Large intestine (tissue), 12 donors: ENCODE measurements around the gene HENMT1. TPM values are rescaled to one million over a fixed set of nuclear protein-coding genes. Genes with fewer than 3 reads are reported as not detected.
A peak's percentile ranks its signal among the peaks of the same experiment; 100 is the strongest.
"Not testable (repeated sequence)": the region's sequence is repeated elsewhere in the genome, so short reads cannot be mapped to it uniquely, and the experiment has no call there.

ENCODE experiments used
- DNase-seq, 2 donors: peaks; one replicate each; pipeline versions ENCODE4 v3.0.0 to v3.0.0-alpha.2; 2013
- H3K27ac ChIP-seq: one replicate; pipeline ENCODE4 v1.5.1; 2013; ENCODE audit warnings: low read length
- H3K27me3 ChIP-seq: 2 replicates; pipeline ENCODE4 v1.6.1; 2013; ENCODE audit warnings: low read length; ENCODE audit not compliant: control insufficient read depth, insufficient read depth
- H3K36me3 ChIP-seq: 2 replicates; pipeline ENCODE4 v1.6.1; 2013; ENCODE audit warnings: low read length; ENCODE audit not compliant: control insufficient read depth, insufficient read depth
- H3K4me1 ChIP-seq: one replicate; pipeline ENCODE4 v1.6.1; 2013; ENCODE audit warnings: low read length; ENCODE audit not compliant: control insufficient read depth, insufficient read depth
- H3K4me3 ChIP-seq: one replicate; pipeline ENCODE4 v1.5.1; 2013; ENCODE audit warnings: low read length
- H3K9me3 ChIP-seq: one replicate; pipeline ENCODE4 v1.6.1; 2013; ENCODE audit warnings: mild to moderate bottlenecking, low read depth, low read length, moderate library complexity; ENCODE audit not compliant: control insufficient read depth
- WGBS: methylation state at CpG from one replicate; pipeline ENCODE4 v1.1.5; 2013; ENCODE audit warnings: low lambda C conversion rate; ENCODE audit not compliant: insufficient coverage; 5-methylcytosine and 5-hydroxymethylcytosine counted together
- long read RNA-seq, 11 donors: transcript quantifications; one replicate each; lab custom pipeline, GENCODE V29; 2026
- polyA plus RNA-seq: library from polyadenylated mRNA; unstranded; fragments of 120-200 nt; gene quantifications from one replicate; pipeline ENCODE4 v1.2.1, GENCODE V29; 2013

HENMT1 gene
- polyA plus RNA-seq, result 9.5 TPM
- long read RNA-seq, donor 1, partial matches to known transcripts, result 0 of 2 reads
- long read RNA-seq, donor 1, other reads (novel, unspliced or antisense), result 0 of 2 reads
- long read RNA-seq, donor 2, partial matches to known transcripts, result 398 of 414 reads
- long read RNA-seq, donor 2, other reads (novel, unspliced or antisense), result 10 of 414 reads
- long read RNA-seq, donor 3, result 0 reads
- long read RNA-seq, donor 4, result 0 reads
- long read RNA-seq, donor 5, partial matches to known transcripts, result 0 of 6 reads
- long read RNA-seq, donor 5, other reads (novel, unspliced or antisense), result 0 of 6 reads
- long read RNA-seq, donor 6, partial matches to known transcripts, result 0 of 3 reads
- long read RNA-seq, donor 6, other reads (novel, unspliced or antisense), result 0 of 3 reads
- long read RNA-seq, donor 7, partial matches to known transcripts, result 0 of 3 reads
- long read RNA-seq, donor 7, other reads (novel, unspliced or antisense), result 0 of 3 reads
- long read RNA-seq, donor 8, partial matches to known transcripts, result 0 of 4 reads
- long read RNA-seq, donor 8, other reads (novel, unspliced or antisense), result 0 of 4 reads
- long read RNA-seq, donor 9, partial matches to known transcripts, result 0 of 2 reads
- long read RNA-seq, donor 9, other reads (novel, unspliced or antisense), result 0 of 2 reads
- long read RNA-seq, donor 10, transcript HENMT1-203 (8 exons, 1,696 nt), result major isoform, 5 of 142 reads
- long read RNA-seq, donor 10, partial matches to known transcripts, result 92 of 142 reads
- long read RNA-seq, donor 10, other reads (novel, unspliced or antisense), result 45 of 142 reads
- long read RNA-seq, donor 11, partial matches to known transcripts, result 0 of 2 reads
- long read RNA-seq, donor 11, other reads (novel, unspliced or antisense), result 0 of 2 reads

GRCh38 chr1:108661030-108661609 is at the start of gene HENMT1:
Gene HENMT1, minus strand, starts transcription at chr1:108661093. Its CDS starts 1,209 bp downstream, at chr1:108659884.
- Histone ChIP-seq H3K4me3 (peak within 1 kb of the TSS; percentile 62), H3K4me1 (peaks cover 4% of the 10 kb centered on the region), H3K27ac (peak within 1 kb of the TSS; percentile 71), H3K9me3 (peaks cover 7% of the 10 kb centered on the region), H3K36me3 (no peaks in the 10 kb centered on the region), H3K27me3 (no peaks in the 10 kb centered on the region)
- WGBS, result no CpG with 5 or more reads among the region's 81 CpGs
- peak; percentile 58 to 93 for DNase-seq

- no peaks in the 10 kb centered on the region for H3K36me3 ChIP-seq
- no peaks in the 10 kb centered on the region for H3K9me3 ChIP-seq
- no peak for DNase-seq
- no peak overlapping the region for H3K27ac ChIP-seq
- H3K4me3 ChIP-seq, result no peak overlapping the region
- peaks cover 9% of the 10 kb centered on the region for H3K27me3 ChIP-seq
- H3K4me1 ChIP-seq, result no peaks in the 10 kb centered on the region
- WGBS, result 80% methylated on average over 1 of the region's 7 CpGs
These were observed 48.1 kb upstream of the HENMT1 start for GRCh38 chr1:108708691-108709660.

- DNase-seq, result no peak
- Histone ChIP-seq H3K36me3 (no peaks in the 10 kb centered on the region), H3K4me1 (no peaks in the 10 kb centered on the region), H3K27me3 (peaks cover 5% of the 10 kb centered on the region), H3K27ac (no peak overlapping the region), H3K9me3 (no peaks in the 10 kb centered on the region), H3K4me3 (no peak overlapping the region)
- no CpG with 5 or more reads among the region's 3 CpGs for WGBS
These were observed 45.8 kb upstream of the HENMT1 start for GRCh38 chr1:108706643-108707042.

- Histone ChIP-seq H3K36me3 (peaks cover 9% of the 10 kb centered on the region), H3K27me3 (peaks cover 5% of the 10 kb centered on the region), H3K4me3 (no peak overlapping the region), H3K4me1 (no peaks in the 10 kb centered on the region), H3K27ac (no peak overlapping the region), H3K9me3 (no peaks in the 10 kb centered on the region)
- no CpG with 5 or more reads among the region's 2 CpGs for WGBS
- DNase-seq, result no peak
These were observed 43.6 kb upstream of the HENMT1 start for GRCh38 chr1:108704496-108704895.

GRCh38 chr1:108703939-108704338 is 43.0 kb upstream of the HENMT1 start:
- 96% methylated on average over 4 of the region's 6 CpGs for WGBS
- Histone ChIP-seq H3K36me3 (peaks cover 14% of the 10 kb centered on the region), H3K27ac (no peak overlapping the region)

GRCh38 chr1:108702109-108702508 is 41.2 kb upstream of the HENMT1 start:
- H3K36me3 ChIP-seq, result peaks cover 27% of the 10 kb centered on the region
- no CpG with 5 or more reads among the region's 6 CpGs for WGBS
- H3K4me3 ChIP-seq, H3K27me3 ChIP-seq, DNase-seq, H3K27ac ChIP-seq, H3K9me3 ChIP-seq, H3K4me1 ChIP-seq: not testable (repeated sequence)

More at GRCh38 chr1:108703939-108704338, 43.0 kb upstream of the HENMT1 start:
- Histone ChIP-seq H3K9me3 (no peaks in the 10 kb centered on the region), H3K27me3 (peaks cover 5% of the 10 kb centered on the region), H3K4me3 (no peak overlapping the region), H3K4me1 (no peaks in the 10 kb centered on the region)
- DNase-seq, result no peak

- Histone ChIP-seq H3K4me1 (no peaks in the 10 kb centered on the region), H3K27me3 (peaks cover 3% of the 10 kb centered on the region), H3K27ac (no peak overlapping the region), H3K36me3 (peaks cover 34% of the 10 kb centered on the region), H3K4me3 (no peak overlapping the region), H3K9me3 (no peaks in the 10 kb centered on the region)
- no peak for DNase-seq
- no CpG with 5 or more reads among the region's 5 CpGs for WGBS
These were observed 40.4 kb upstream of the HENMT1 start for GRCh38 chr1:108701176-108701849.

GRCh38 chr1:108699375-108700332 is 38.8 kb upstream of the HENMT1 start:
- 91% methylated on average over 22 of the region's 22 CpGs for WGBS
- Histone ChIP-seq H3K36me3 (peaks cover 34% of the 10 kb centered on the region), H3K27ac (no peak overlapping the region), H3K4me1 (no peaks in the 10 kb centered on the region), H3K9me3 (no peaks in the 10 kb centered on the region), H3K27me3 (no peaks in the 10 kb centered on the region), H3K4me3 (no peak overlapping the region)
- no peak for DNase-seq
